Esophagus squamous epithelium (tissue), 4 donors: Measurements from ENCODE around the gene GRAMD2A.

Source experiments
- CTCF ChIP-seq, 6 experiments: fragments of 450-650 bp in 4 of 6; fragments of 200-600 bp in 2 of 6; sonication (generic) in 2 of 6; IDR thresholded peaks; one replicate each; pipeline ENCODE4 v1.5.1; 2016 to 2019; ENCODE audit warnings: antibody characterized with exemption in 6 of 6, mild to moderate bottlenecking in 4 of 6, moderate library complexity in 4 of 6
- POLR2A ChIP-seq, 4 donors: fragments of 450-650 bp; IDR thresholded peaks; one replicate each; pipeline ENCODE4 v1.6.1; 2017; ENCODE audit warnings: antibody characterized with exemption in 4 of 4, mild to moderate bottlenecking in 4 of 4, moderate library complexity in 3 of 4

GRCh38 chr15:72198356-72199204 is 993 bp upstream of the GRAMD2A start:
- TF ChIP-seq POLR2A (IDR thresholded peaks at IDR 0.05) (no peak), CTCF (IDR thresholded peaks at IDR 0.05) (no peak)
